ENCODE measurements around the gene HLA-DPA1.

The HLA-DPA1 gene

DNA sequence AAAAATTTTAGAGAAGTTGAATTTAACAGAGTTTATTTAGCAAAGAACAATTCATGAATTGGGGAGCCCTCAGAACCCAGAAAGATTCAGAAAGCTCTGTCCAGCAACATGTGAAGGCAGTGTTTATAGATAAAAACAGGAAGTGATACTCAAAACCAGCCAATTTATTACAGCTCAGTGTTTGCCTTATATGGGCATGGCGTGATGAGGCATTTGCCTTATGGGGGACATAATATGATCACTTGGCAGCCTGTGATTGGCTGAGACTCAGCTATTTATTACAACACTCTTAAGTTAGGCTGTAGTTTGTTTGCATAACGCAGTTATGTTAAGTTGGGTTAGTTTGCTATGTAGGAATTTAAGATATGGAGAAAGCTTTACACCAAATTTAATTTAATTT lies 11.5 kb downstream of the HLA-DPA1 start:
- no peak for DNase-seq

DNA sequence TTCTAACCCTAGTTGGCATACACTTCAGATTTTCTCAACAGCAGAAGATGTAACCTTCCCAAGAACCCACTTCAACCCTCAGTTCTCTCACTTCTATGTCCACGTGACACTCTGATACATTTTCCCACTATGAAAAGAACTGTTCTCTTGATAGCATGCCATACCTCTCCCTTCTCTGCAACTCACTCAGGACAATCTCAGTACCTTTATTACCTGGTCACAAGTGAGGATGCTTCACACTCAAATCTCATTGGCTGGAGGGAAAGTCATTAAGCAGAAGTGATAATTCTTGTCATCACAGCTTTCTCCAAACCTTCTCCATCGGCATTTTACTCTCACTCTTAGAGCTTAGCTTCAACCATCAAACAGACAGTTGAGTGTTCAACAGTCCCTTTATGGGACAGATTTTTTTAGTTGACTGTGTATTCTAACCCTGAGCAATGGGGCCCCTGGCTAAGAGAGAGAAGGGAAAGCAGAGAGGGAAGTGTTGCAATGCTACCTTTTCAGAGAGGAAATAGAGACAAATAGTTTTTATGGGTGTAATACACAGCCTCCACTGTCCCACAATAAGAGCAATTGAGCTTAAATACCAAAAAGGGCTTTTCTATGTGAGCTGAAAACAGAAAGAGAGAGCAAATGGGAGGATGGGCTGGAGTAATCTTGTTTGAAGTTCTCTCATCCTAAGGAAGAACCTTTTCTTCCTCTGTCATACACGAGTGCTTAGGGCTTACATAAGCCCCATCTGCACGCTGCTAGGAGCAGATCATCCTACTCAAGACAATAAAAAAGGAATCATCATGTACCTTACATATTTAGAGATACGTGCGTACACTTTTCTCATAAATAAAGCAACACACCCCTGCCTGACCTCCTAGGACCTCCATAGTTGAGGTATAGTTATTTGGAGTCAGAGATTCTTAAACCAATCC lies 16.0 kb downstream of the HLA-DPA1 start:
- DNase-seq = no peak

DNA sequence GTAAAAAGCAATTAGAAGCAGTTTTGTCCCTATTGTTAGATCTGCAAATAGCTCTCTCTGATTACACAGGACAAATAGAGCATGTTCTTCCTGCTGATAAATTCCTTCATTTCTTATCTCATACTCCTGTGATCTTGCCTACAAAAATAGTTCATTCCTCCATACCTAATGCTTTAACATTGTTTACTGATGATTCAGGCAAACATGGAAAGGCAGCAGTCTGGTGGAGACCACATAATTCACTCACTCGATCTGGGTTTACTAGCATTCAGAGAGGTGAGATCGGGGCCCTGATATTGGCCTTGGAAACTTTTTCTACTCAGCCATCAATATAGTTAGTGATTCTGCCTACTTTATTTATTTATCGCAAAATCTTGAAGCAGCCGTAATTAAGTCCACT lies 20.2 kb downstream of the HLA-DPA1 start:
- DNase-seq = peak; percentile 81

DNA sequence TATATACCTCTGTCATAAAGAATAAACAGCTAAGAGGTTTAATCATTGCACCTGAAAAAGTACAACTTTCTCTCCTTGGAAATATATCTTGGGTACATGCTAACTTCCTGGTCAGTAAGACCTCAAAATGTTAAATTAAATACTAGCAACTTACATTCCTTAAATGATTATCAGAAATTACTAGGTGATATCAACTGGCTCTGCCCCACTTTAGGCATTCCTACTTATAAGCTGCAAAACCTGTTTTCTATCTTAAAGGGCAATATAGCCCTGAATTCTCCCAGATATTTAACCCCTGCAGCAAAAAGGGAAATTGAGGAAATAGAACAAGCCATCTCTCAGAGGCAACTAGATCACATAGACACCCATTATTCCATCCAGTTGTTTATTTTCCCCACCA lies 20.8 kb downstream of the HLA-DPA1 start:
- DNase-seq = no peak

DNA sequence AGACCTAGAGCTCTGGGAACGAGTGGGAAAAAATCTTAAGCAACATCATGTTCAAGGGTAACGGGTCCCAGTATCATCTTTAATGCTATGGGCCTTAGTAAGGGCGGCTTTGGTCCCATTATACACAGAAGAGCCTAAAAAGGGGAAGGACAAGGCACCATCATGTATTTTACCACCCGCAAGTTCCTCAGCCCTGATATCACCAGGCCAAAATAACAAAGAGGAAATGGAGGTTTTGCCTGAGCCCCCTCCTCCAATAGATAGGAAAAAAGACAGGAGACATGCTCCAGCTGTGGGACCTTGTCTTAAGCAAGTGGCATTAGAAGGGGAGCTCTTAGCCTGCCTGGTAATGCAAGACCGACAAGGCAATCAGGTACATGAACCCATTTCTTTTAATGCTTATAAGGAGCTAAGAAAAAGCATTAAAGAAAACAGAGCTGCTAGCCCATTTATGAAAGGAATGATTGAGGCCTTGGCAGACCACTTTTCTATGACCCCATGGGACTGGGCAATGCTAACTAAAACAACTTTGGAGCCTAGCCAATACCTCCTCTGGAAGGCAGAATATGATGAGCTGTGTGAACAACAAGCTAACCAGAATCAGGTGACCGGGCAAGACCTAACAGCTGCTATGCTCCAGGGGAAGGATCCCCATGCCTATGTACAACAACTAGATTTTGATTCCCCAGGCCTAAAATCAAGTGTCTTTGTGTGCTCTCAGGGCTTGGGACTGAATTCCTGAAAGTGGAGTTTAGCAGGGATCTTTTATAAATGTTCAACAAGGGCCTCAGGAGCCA lies 23.2 kb downstream of the HLA-DPA1 start:
- no peak for DNase-seq

DNA sequence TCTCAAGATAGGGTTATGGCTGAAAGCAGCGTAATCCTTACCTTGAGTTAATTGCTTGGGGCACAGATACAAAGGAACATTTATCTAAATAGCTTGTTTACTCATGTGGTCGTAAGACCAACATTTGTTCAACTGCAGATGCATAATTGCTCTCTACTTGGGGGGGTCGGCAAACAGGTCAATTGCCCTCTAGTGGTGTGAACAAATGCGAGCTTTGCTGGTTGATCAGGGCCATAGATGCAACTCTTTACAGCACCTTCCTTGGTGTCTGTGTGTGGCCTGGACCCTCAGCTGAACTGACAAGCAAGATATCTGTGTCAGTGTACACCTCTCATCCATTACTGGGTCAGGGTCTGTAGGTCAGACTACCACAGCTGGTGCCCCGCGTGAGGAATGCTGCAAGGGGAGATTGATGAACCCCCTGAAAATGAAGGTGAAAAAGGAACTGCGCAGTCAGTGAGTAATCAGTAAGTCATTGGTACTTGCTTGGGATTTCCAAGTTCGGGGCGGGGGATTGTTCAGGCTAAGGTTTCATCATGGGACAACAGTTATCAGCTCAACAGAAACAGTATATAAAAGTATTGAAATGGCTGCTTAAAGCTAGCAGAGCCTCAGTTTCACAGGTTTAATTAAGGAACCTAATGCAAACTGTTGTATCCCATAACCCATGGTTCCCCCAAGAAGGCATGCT lies 24.0 kb downstream of the HLA-DPA1 start:
- no peak for DNase-seq

DNA sequence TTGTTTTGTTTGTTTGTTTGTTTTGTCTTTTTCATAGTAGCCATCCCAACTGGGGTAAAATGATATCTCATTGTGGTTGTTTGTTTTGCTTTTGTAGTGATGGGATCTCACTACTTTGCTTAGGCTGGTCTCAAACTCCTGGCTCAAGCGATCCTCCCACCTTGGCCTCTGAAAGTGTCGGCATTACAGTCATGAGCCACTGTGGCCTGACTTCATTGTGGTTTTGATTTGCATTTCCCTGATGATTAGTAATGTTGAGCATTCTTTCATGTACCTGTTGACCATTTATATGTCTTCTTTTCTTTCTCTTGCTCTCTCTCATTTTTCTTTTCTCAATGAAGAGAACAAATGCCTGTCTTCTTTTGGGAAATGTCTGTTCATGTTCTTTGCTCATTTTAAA lies 33.3 kb downstream of the HLA-DPA1 start:
- no peak for DNase-seq

DNA sequence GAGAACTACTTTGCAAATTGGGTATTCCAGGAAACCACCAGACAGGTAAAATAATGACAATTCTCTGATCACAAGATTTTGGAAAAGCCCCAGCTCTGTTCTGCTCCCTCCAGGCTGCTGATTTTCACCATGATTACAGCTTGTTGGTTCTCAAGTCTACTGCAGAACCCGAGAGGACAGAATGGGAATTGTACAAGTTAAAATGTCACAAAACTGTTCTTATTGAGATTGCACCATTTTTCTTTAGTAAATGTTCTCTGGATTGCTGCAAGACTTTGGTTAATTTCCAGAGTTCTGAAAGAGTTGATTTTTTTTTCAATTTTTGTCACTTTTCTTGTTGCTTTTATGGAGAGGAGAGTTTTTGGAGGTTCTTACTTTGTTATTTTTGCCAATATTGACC lies 36.9 kb downstream of the HLA-DPA1 start:
- no peak for DNase-seq

DNA sequence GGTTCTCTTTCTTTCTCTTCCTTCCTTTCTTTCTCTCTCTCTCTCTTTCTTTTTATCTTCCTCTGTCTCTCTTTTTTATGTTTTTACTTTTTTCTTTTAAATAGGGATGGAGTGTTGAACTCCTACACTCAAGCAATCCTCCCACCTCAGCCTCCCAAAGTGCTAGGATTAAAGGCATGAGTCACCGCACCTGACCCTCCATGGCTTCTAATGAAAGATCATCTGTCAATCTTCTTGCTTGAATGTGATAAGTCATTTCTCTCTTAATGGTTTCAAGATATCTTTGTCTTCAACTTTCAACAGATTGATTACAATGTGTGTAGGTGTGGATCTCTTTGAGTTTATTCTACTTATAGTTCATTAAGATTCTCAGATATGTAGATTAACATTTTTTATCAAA lies 38.9 kb downstream of the HLA-DPA1 start:
- DNase-seq = no peak

DNA sequence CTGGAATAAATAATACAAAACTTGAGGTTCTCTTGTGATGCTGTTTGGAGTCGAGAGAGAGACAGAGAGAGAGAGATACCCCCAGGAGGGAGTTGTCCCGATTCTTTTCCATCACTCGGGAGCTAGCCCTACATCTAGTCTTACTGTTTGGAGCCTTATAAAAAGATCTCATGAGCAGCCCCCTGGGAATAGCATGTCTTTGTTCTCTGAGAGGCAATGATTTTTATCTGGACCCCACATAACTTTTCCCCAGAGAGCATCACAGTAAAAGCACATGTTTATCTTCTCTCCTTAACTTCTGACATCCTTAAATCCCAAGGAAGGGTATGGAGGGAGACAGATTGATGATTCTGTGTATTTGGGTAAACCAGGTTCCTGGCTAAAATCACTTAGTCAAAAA lies 43.2 kb downstream of the HLA-DPA1 start:
- no peak for DNase-seq

DNA sequence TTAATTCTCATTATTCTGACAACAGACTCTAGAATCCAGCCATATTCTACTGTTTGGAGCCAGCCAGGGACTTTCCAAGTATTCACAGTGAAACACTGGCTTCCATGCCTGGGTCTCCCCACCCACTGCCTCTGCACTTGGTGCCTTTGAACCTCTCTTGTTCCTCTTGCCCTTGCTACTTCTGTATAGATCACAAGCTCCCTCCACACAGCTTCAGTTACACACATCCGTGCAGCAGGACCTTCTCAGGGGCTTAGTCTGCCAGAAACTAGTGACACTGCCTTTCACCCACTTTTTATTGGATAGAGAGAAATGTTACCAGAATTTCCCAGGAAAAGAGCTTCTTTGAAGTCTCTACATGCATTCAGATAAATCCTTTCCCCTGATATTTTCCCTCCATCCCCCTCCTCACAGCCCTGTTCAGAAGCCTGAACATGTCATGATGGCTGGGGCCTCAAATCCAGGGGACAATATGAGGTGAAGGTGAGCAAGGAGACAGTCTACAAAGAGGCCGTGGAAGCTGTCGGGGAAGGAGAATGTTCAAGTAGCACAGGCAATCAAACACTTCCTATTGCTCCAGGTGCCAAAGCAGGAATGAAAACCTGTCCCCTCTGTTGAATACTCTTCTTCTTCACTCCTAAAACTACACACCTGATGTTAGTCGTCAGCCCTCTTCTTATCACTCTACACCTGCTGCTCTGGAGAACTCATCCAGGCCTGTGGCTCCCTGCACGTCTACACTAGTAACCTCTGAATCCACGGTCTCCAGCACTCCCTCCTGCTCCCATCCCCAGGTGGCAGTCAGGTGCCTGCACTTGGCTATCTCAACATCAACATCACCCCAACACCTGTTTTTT lies 43.9 kb downstream of the HLA-DPA1 start:
- no peak for DNase-seq

DNA sequence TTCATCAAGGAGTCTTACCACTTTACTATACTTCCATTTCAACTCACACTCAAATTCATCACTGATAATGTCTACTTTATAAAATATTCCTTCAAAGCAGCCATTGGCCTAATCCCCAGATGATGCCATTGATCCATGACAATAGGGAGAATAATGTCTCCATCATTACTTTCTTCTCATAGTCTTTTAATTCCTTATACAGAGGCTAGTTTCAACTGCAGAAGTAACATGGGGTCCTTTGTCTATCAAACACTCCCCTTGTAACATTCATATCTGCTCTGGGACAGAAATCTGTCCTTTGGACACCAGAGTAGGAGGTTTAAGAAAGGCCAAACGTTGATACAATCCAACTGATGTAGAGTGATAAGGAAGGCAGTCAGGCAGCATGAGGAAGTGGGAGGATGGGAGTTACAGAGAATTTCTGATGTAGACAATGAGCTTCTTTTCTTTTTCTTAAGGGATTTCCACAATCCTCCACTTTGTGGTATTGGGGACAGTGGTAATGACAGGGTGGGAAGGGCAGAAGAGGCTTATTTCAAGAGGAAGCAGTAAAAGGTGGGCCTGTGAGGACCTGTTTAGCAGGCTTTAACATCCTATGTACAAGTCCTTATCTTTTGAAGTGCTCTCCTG lies 45.1 kb downstream of the HLA-DPA1 start:
- no peak for DNase-seq

DNA sequence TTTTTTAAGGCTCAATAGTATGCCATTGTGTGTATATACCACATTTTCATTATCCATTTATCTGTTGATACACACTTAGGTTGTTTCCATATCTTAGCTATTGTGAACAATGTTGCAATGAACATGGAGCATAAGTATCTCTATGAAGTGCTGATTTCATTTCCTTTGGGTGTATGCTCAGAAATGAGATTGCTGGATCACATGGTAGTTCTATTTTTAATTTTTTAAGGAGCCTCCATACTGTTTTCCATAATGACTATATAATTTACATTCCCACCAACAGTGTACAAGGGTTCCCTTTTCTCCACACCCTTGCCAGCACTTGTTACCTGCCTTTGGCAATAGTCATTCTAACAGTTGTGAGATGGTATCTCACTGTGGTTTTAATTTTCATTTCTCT lies 48.9 kb downstream of the HLA-DPA1 start:
- no peak for DNase-seq

DNA sequence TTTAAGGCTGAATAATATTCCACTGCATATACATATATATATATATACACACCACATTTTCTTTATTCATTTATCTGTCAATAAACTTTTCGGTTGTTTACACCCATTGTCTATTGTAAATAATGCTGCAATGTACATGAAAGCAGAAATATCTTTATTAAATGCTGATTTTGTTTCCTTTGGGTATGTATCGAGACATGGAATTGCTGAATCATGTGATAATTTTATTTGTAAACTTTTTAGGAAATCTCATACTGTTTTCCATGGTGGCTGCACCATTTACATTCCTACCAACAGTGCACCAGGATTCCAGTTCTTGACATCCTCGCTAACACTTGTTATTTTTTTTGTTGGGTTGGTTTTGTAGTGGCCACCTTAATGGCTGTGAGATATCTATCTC lies 49.9 kb downstream of the HLA-DPA1 start:
- no peak for DNase-seq

DNA sequence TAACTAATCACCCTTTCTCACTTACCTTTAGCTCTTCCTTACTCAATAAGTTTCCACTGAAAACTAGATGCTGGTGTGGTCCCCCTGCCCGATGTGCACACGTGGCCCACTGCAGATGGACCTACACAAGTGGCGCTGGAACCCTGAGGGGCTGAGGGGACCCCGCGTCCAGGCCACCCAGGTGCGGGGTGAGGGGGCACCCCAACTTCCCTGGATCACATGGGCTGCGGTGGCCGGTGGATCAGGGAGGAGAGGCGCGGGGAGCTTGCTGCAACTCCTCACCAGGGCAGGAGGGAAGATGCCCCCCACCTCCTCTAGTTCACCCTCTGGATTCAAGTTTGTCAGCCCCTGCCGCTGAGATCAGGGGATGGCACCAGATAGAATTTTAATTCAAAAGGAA lies 51.5 kb downstream of the HLA-DPA1 start:
- no peak for DNase-seq

DNA sequence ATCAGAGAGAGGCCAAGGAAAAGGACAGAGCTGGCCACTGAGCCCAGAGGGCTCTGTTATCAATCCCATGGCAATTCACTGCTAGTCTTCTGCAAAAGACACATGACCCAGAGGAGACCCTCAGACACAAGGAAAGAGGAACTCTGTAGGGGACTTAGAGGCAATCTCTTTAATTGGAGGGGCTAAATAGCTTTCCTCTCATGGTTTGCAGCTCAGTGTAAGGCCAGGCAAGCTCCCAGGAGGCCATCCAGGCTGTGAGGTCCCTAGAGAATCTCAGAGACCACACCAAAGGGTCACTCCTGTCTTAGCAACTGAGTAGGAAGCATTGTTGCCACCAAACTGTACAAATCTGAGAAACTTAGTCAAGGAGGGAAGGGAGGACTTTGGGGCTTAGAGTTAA lies 54.1 kb downstream of the HLA-DPA1 start:
- DNase-seq = no peak

DNA sequence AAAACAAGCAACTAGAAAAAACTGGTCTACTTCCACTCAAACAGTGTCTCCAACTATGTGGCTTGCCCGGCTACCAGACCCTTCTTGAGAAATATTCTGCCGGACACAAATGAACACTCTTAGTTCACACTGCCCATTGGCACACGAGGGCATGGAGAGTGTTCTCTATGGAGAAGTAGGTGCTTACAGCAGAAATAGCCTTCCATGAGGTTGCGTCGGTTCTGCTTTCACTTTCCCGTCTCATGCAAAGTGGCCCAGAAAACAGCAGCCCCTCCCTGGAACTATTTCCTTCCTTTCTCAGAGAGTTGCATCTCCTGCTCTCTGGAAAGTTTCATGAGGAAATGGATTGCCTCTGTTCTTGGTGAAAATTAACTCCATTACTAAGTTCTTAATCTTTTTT lies 54.5 kb downstream of the HLA-DPA1 start:
- peak; percentile 12 for DNase-seq

DNA sequence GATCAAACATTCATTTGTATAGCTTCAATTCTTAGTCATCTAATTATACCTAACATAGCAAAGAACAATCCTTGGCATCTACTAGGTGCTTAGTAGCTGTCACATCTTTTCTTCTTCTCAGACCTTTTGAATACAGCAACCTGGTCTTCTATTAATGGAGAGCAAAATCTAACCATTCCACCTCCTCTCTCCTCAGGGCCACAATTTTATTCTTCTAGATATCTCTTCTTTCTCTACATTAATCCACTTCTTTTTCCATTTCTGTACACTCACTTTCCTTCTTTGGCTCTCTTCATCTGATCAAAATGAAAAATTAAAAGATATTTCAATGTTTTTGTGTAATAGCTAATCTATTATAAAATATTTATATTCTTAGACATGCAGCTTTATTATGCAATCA lies 55.0 kb downstream of the HLA-DPA1 start:
- no peak for DNase-seq

DNA sequence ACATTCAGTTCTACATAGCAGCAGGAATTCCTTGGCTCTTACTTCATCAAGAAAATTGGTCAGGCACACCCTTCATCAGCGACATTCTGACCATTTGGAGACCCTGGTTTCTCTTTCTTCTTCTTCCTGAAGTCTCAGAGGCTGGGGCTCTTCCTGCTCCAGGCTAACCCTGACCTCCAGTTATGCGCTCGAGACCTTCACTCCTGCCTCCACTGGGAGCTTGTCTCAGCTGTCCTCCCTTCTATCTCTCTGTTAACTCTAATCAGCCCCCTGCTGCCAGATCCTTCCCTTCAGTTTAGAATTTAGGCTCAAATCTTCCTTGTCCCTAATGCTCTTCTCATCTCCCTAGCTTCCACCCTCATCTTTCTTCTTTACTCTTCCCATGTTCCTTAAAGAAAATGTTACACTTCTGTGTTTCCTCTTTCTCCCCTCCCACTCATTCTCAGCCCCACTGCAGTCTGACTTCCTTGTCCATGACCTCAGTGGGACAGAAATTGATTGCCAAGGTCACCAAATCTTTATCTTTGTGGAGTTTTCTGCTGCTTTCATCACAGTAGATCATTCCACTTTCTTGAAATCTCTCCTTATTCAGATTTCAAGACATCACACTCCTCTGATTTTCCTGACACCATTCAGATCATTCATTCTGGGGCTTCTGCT lies 55.6 kb downstream of the HLA-DPA1 start:
- DNase-seq = no peak

DNA sequence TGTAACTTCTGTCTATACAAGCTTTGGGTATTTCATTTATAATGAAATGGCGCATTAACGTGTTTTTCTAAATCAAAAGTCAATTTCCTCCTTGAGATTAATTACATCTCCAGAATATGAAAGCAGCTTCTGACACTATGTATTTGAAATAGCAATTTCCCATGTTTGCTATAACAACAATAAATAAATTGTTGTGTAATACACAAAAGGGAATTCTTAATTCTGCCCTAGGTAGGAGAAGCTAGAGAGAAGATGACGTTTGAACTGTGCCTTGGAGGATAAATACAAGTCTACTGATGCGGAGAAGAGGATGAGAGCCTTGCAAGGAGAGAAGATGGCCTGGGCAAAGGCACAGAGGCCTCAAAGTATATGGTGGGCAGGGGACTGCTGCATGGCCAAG lies 56.4 kb downstream of the HLA-DPA1 start:
- no peak for DNase-seq

DNA sequence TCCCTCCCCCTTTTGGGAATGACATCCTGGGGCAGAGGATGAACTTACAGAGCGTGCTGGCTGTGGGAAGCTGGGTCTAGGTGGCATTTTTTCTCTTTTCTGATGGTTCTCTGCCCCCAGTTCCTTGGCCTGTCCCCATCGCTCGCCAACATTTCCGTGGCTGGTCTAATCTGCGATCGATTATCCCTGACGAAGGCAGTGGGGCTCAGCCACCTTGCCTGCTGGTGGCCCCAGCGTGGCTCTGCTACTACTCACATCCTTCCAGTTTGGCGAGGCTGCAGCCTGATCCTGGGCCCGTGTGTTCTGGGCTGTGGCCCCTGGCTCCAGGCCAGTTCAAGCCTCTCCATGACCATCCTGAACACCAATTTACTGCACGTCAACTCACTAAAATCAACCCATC lies 57.7 kb downstream of the HLA-DPA1 start:
- no peak for DNase-seq
